Esophagus muscularis mucosa (tissue), 4 donors: Measurements from ENCODE around the gene NOTCH4. TPM values are rescaled to one million over a fixed set of nuclear protein-coding genes. Genes with fewer than 3 reads are reported as not detected.

ENCODE experiments used
- DNase-seq: peaks from one replicate; pipeline ENCODE4 v3.0.0-alpha.2; 2017; ENCODE audit errors: extremely low spot score
- H3K27ac ChIP-seq, 4 donors: fragments of 200-600 bp; sonication (generic); replicated peaks in 1 of 4; 1 replicate in 3 of 4; 2 replicates in 1 of 4; pipeline ENCODE4 v1.5.1; 2016 to 2019; ENCODE audit warnings: mild to moderate bottlenecking in 1 of 4
- H3K27me3 ChIP-seq, 4 donors: fragments of 200-600 bp; sonication (generic); one replicate each; pipeline versions ENCODE4 v1.5.1 to v1.6.0; 2016 to 2019
- H3K36me3 ChIP-seq, 4 donors: fragments of 200-600 bp; sonication (generic); one replicate each; pipeline ENCODE4 v1.5.1; 2016 to 2019
- H3K4me1 ChIP-seq, 4 donors: fragments of 200-600 bp; sonication (generic); one replicate each; pipeline ENCODE4 v1.5.1; 2016 to 2019
- H3K4me3 ChIP-seq, 4 donors: fragments of 200-600 bp; sonication (generic); 1 replicate in 2 of 4; 2 replicates in 2 of 4; pipeline ENCODE4 v1.5.1; 2016 to 2019; ENCODE audit warnings: mild to moderate bottlenecking in 4 of 4, moderate library complexity in 1 of 4
- H3K9me3 ChIP-seq, 4 donors: fragments of 200-600 bp; sonication (generic); 1 replicate in 3 of 4; 2 replicates in 1 of 4; pipeline ENCODE4 v1.5.1; 2016 to 2019
- CTCF ChIP-seq, 3 experiments: fragments of 200-600 bp in 2 of 3; fragments of 450-650 bp in 1 of 3; sonication (generic) in 2 of 3; IDR thresholded peaks; one replicate each; pipeline ENCODE4 v1.5.1; 2017 to 2019; ENCODE audit warnings: antibody characterized with exemption in 3 of 3, mild to moderate bottlenecking in 2 of 3, moderate library complexity in 1 of 3
- EP300 ChIP-seq: sonication (generic); formaldehyde crosslinking; IDR thresholded peaks from one replicate; pipeline ENCODE4 v1.6.1; 2017; ENCODE audit warnings: antibody characterized with exemption
- POLR2A ChIP-seq: fragments of 450-650 bp; IDR thresholded peaks from one replicate; pipeline ENCODE4 v1.6.1; 2017; ENCODE audit warnings: antibody characterized with exemption, moderate library complexity, mild to moderate bottlenecking, low read depth
- POLR2AphosphoS5 ChIP-seq, 2 donors: sonication (generic); formaldehyde crosslinking; IDR thresholded peaks; one replicate each; pipeline ENCODE4 v1.6.1; 2017; ENCODE audit warnings: antibody characterized with exemption in 2 of 2
- WGBS: methylation state at CpG from one replicate; pipeline ENCODE4 v1.1.5; 2018; 5-methylcytosine and 5-hydroxymethylcytosine counted together
- intact Hi-C: fragments of 100-400 bp; cut with DNase I; formaldehyde crosslinking; loops from one replicate; pipeline ENCODE4 v1.15.1; 2023
- total RNA-seq, 4 donors: library from RNA; depleted of rRNA; stranded (reverse); fragments of >200 nt; gene quantifications; one replicate each; pipeline versions ENCODE4 v1.1.0 to v1.2.1, GENCODE V29; 2016

Gene NOTCH4
- total RNA-seq, 4 donors from 2014 or later, result 16.6 to 30.6 (median 19.8) TPM

GRCh38 chr6:32239462-32239861 lies 15.6 kb upstream of the NOTCH4 start:
- intact Hi-C loops, result no loop called here
- TF ChIP-seq POLR2AphosphoS5 (IDR thresholded peaks at IDR 0.05), result no peak
- no peak for TF ChIP-seq CTCF (IDR thresholded peaks at IDR 0.05)
- no peak for TF ChIP-seq POLR2A
- no peak for TF ChIP-seq EP300
- Histone ChIP-seq H3K4me1 (peaks cover 4 to 11% (median 9%) of the 10 kb centered on the region in 4 donors), H3K27ac (no peak overlapping the region), H3K9me3 (no peaks in the 10 kb centered on the region), H3K27me3 (peaks cover 0 to 4% (median 0%) of the 10 kb centered on the region in 4 donors), H3K36me3 (no peaks in the 10 kb centered on the region), H3K4me3 (no peak overlapping the region)
- 60% methylated on average over 2 of the region's 2 CpGs for WGBS
- no peak for DNase-seq

- Histone ChIP-seq H3K4me1 (no peaks in the 10 kb centered on the region), H3K27me3 (no peaks in the 10 kb centered on the region), H3K27ac (peak overlapping the region in 2 of 4 donors; percentile 49), H3K4me3 (no peak overlapping the region), H3K36me3 (no peaks in the 10 kb centered on the region), H3K9me3 (no peaks in the 10 kb centered on the region)
- WGBS, result 52% methylated on average over 4 of the region's 4 CpGs
- no peak for TF ChIP-seq EP300
- no peak for TF ChIP-seq POLR2A
- no peak for TF ChIP-seq POLR2AphosphoS5 (IDR thresholded peaks at IDR 0.05)
- TF ChIP-seq CTCF (IDR thresholded peaks at IDR 0.05), result no peak
- intact Hi-C loops, result no loop called here
- DNase-seq, result no peak
Measured at GRCh38 chr6:32234934-32235333, 11.1 kb upstream of the NOTCH4 start.

- Histone ChIP-seq H3K36me3 (peaks cover 0 to 9% (median 0%) of the 10 kb centered on the region in 4 donors), H3K4me3 (no peak overlapping the region)
Measured at GRCh38 chr6:32226434-32226833, 2.6 kb upstream of the NOTCH4 start.

DNA sequence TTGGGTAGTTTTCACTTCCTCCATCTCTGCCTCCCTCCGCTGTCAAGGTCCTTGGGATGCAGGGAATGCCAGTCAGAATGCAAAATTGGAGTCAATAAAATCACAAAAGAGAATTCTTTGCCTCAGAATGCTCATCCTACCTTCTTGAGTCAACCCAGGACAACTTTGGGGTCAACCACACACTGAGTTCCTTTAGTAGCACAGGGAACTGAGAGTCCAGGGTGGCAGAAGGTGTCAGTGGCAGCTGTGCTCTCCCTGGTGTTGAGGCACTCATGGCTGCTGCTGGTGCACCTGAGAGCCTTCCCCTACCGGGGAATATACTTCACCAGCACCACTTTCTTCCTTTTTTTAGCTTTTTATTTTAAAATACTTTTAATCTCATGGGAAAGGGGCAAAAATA lies 829 bp upstream of the NOTCH4 start:
- intact Hi-C loops, result no loop called here
- Histone ChIP-seq H3K36me3 (peaks cover 0 to 26% (median 0%) of the 10 kb centered on the region in 4 donors), H3K9me3 (no peaks in the 10 kb centered on the region), H3K4me3 (no peak overlapping the region), H3K27ac (peak overlapping the region in 1 of 4 donors; percentile 60), H3K27me3 (no peaks in the 10 kb centered on the region), H3K4me1 (peaks cover 0 to 3% (median 0%) of the 10 kb centered on the region in 4 donors)
- TF ChIP-seq CTCF (IDR thresholded peaks at IDR 0.05), result no peak
- no peak for TF ChIP-seq POLR2A
- TF ChIP-seq POLR2AphosphoS5 (IDR thresholded peaks at IDR 0.05), result no peak
- TF ChIP-seq EP300, result no peak
- 83% methylated on average over 2 of the region's 2 CpGs for WGBS
- DNase-seq, result no peak

More at GRCh38 chr6:32226434-32226833, 2.6 kb upstream of the NOTCH4 start:
- no peak for TF ChIP-seq EP300
- no peak for TF ChIP-seq CTCF (IDR thresholded peaks at IDR 0.05)
- no peak for TF ChIP-seq POLR2AphosphoS5 (IDR thresholded peaks at IDR 0.05)
- TF ChIP-seq POLR2A, result no peak
- Histone ChIP-seq H3K27ac (no peak overlapping the region), H3K4me1 (peaks cover 0 to 3% (median 0%) of the 10 kb centered on the region in 4 donors), H3K27me3 (no peaks in the 10 kb centered on the region), H3K9me3 (no peaks in the 10 kb centered on the region)
- DNase-seq, result no peak
- intact Hi-C loops, result no loop called here
- WGBS, result 87% methylated on average over 7 of the region's 7 CpGs
